Glutamatergic neuron (in vitro differentiated cells): Measurements from ENCODE around the gene PPIF. TPM values are rescaled to one million over a fixed set of nuclear protein-coding genes. Genes with fewer than 3 reads are reported as not detected.

Source experiments
- DNase-seq: peaks from one replicate; pipeline ENCODE4 v3.0.0; 2022
- H3K27ac Mint-ChIP-seq: one replicate; pipeline ENCODE4 v1.8.0; 2020; ENCODE audit warnings: mild to moderate bottlenecking, mixed read lengths, inconsistent platforms; ENCODE audit not compliant: unreplicated experiment
- H3K27me3 Mint-ChIP-seq: one replicate; pipeline ENCODE4 v1.8.0; 2020; ENCODE audit warnings: mild to moderate bottlenecking, moderate library complexity, mixed read lengths, inconsistent platforms; ENCODE audit not compliant: unreplicated experiment
- H3K36me3 Mint-ChIP-seq: one replicate; pipeline ENCODE4 v1.8.0; 2020; ENCODE audit warnings: mild to moderate bottlenecking, mixed read lengths, inconsistent platforms; ENCODE audit not compliant: unreplicated experiment
- H3K4me1 Mint-ChIP-seq: one replicate; pipeline ENCODE4 v1.8.0; 2020; ENCODE audit warnings: mild to moderate bottlenecking, low read depth, mixed read lengths, inconsistent platforms; ENCODE audit not compliant: unreplicated experiment
- H3K4me3 Mint-ChIP-seq: one replicate; pipeline ENCODE4 v1.8.0; 2020; ENCODE audit warnings: mild to moderate bottlenecking, mixed read lengths, inconsistent platforms; ENCODE audit not compliant: unreplicated experiment
- H3K9me3 Mint-ChIP-seq: one replicate; pipeline ENCODE4 v1.8.0; 2020; ENCODE audit warnings: mild to moderate bottlenecking, moderate library complexity, mixed read lengths, inconsistent platforms; ENCODE audit not compliant: unreplicated experiment
- total RNA-seq: library from RNA; stranded (reverse); fragmentation: NEBNext Ultra II Directional; extraction: Animal tissue kit (Norgen Biotek cat#: 25700); gene quantifications from one replicate; pipeline ENCODE4 v1.2.1, GENCODE V29; 2021; ENCODE audit not compliant: unreplicated experiment
- TF ChIP-seq, protein P1 (sequence below): fragments of 200-600 bp; sonication (generic); IDR thresholded peaks from one replicate; pipeline ENCODE4 v1.5.0; 2021; ENCODE audit not compliant: partially characterized antibody, unreplicated experiment

The PPIF gene
- total RNA-seq, 1 donor from 2014 or later = 24.2 TPM

DNA sequence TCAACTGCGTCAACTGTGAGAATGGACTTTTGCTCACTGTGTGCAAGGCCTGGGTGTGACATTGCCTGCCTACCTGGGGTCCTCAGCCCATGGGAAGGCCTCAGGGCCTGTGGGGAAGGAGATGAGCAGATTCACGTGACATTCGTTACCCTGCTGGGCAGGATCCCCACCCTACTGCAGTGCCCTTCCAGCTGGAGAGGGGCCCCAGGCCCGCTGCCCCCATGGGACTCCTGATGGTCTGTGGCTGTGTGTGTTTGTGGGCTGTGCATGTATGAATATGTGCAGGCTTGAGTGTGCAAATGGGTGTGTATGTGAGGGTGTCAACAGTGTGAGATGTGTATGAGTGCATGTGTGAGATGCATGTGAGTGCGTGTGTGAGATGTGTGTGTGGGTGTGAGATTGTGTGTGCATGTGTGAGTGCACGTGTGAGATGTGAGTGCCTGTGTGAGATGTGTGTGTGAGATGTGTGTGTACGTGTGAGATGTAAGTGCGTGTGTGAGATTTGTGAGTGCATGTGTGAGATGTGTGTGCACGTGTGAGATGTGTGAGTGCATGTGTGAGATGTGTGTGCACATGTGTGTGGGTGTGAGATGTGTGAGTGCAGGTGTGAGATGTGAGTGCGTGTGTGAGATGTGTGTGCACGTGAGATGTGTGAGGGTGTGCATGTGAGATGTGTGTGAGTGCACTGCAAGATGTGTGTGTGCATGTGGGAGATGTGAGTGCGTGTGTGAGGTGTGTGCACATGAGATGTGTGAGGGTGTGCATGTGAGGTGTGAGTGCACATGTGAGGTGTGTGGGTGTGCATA lies 29.7 kb downstream of the PPIF start:
- TF ChIP-seq, protein P1, sequence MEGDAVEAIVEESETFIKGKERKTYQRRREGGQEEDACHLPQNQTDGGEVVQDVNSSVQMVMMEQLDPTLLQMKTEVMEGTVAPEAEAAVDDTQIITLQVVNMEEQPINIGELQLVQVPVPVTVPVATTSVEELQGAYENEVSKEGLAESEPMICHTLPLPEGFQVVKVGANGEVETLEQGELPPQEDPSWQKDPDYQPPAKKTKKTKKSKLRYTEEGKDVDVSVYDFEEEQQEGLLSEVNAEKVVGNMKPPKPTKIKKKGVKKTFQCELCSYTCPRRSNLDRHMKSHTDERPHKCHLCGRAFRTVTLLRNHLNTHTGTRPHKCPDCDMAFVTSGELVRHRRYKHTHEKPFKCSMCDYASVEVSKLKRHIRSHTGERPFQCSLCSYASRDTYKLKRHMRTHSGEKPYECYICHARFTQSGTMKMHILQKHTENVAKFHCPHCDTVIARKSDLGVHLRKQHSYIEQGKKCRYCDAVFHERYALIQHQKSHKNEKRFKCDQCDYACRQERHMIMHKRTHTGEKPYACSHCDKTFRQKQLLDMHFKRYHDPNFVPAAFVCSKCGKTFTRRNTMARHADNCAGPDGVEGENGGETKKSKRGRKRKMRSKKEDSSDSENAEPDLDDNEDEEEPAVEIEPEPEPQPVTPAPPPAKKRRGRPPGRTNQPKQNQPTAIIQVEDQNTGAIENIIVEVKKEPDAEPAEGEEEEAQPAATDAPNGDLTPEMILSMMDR = no peak
- Mint-ChIP-seq H3K9me3 (no peaks in the 10 kb centered on the region), H3K36me3 (no peaks in the 10 kb centered on the region), H3K4me1 (peaks cover 2% of the 10 kb centered on the region), H3K27me3 (peaks cover 1% of the 10 kb centered on the region), H3K4me3 (no peak overlapping the region), H3K27ac (no peak overlapping the region)
- no peak for DNase-seq

DNA sequence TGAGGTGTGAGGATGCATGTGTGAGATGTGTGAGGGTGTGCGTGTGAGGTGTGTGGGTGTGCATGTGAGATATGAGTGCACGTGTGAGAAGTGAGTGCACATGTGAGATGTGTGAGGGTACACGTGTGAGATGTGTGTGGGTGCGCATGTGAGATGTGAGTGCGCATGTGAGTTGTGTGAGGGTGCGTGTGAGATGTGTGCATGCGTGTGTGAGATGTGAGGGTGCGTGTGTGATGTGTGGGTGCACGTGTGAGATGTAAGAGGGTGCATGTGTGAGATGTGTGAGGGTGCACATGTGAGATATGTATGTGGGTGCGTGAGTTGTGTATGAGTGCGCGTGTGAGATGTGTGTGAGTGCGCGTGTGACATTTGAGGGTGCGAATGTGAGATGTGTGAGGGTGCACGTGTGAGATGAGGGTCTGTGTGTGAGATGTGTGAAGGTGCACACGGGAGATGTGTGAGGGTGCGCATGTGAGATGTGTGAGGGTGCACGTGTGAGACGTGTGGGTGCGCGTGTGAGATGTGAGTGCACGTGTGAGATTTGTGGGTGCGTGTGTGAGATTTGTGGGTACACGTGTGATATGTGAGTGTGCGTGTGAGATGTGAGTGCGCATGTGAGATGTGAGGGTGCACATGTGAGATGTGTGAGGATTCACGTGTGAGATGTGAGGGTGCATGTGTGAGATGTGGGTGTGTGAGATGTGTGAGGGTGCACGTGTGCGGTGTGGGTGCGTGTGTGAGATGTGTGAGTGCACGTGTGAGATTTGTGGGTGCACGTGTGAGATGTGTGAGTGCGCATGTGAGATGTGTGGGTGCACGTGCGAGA lies 30.5 kb downstream of the PPIF start:
- no peak overlapping the region for H3K4me3 Mint-ChIP-seq
- DNase-seq = no peak
- TF ChIP-seq, protein P1 = no peak
- peaks cover 1% of the 10 kb centered on the region for H3K27me3 Mint-ChIP-seq
- H3K27ac Mint-ChIP-seq = no peak overlapping the region
- H3K9me3 Mint-ChIP-seq = no peaks in the 10 kb centered on the region
- H3K36me3 Mint-ChIP-seq = no peaks in the 10 kb centered on the region
- peaks cover 5% of the 10 kb centered on the region for H3K4me1 Mint-ChIP-seq

DNA sequence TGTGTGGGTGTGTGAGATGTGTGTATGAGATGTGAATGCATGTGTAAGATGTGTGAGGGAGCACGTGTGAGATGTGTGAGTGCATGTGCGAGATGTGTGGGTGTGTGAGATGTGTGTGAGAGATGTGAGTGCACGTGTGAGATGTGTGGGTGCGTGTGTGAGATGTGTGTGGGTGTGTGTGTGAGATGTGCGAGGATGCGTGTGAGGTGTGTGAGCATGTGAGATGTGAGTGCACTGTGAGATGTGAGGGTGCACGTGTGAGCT lies 31.0 kb downstream of the PPIF start:
- Mint-ChIP-seq H3K27ac (no peak overlapping the region), H3K4me1 (peaks cover 5% of the 10 kb centered on the region), H3K4me3 (no peak overlapping the region), H3K27me3 (peaks cover 1% of the 10 kb centered on the region), H3K9me3 (no peaks in the 10 kb centered on the region), H3K36me3 (no peaks in the 10 kb centered on the region)
- DNase-seq = no peak
- TF ChIP-seq, protein P1 = no peak

DNA sequence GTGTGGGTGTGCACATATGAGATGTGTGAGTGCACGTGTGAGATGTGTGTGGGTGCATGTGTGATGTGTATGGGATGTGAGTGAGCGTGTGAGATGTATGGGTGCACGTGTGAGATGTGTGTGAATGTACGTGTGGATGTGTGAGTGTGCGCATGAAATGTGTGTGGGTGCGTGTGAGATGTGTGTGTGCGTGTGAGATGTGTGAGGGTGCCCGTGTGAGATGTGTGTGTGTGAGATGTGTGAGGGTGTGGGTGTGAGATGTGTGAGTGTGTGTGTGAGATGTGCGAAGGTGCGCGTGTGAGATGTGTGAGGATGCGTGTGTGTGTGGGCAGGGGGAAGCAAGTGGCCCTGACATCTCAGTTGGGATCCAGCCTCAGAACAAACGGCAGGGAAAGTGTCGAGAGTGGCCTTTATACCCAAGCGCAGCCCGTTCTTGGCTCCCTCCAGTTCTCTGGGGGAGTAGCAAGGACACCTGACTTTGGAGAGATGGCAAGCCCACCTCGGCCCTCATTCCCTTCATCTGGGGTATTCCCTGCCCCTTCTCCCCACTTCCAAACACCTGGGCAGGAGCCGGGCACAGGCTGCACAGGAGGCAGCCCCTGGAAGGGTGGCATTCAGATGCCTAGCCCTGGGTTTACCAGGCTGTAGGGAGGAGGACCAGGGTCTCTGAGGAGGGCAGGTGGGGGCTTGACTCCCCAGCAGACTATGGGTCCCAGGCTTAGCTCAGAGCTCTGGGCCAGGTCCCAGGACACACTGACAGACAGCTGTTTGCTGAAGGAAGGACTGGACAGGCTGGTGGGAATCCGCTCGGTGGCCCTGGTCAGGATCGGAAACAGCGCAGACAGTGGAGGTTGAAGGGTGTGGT lies 31.6 kb downstream of the PPIF start:
- no peaks in the 10 kb centered on the region for H3K36me3 Mint-ChIP-seq
- TF ChIP-seq, protein P1 = no peak
- no peak overlapping the region for H3K27ac Mint-ChIP-seq
- no peak for DNase-seq
- H3K27me3 Mint-ChIP-seq = peaks cover 1% of the 10 kb centered on the region
- H3K4me1 Mint-ChIP-seq = peaks cover 5% of the 10 kb centered on the region
- no peak overlapping the region for H3K4me3 Mint-ChIP-seq
- no peaks in the 10 kb centered on the region for H3K9me3 Mint-ChIP-seq
